Heart left ventricle (tissue), 16 donors: ENCODE results near the gene GNPDA1. TPM values are rescaled to one million over a fixed set of nuclear protein-coding genes. Genes with fewer than 3 reads are reported as not detected.

Source experiments
- ATAC-seq, 4 donors: fragments of 200-7000 bp; cut with Tn5 transposase; one replicate each; pipeline ENCODE4 v1.9.1; 2020 to 2022; ENCODE audit warnings: moderate library complexity in 4 of 4, mild to moderate bottlenecking in 3 of 4, moderate number of reproducible peaks in 1 of 4
- DNase-seq, 5 donors: peaks; one replicate each; pipeline ENCODE4 v3.0.0-alpha.2; 2020
- H3K27ac ChIP-seq, 12 donors: fragments of 200-600 bp; sonication (generic) in 4 of 12; one replicate each; pipeline versions ENCODE4 v1.5.0 to v1.8.0; 2016 to 2022; ENCODE audit warnings: mild to moderate bottlenecking in 2 of 12
- H3K27me3 ChIP-seq, 9 donors: fragments of 200-600 bp; sonication (generic) in 2 of 9; one replicate each; pipeline versions ENCODE4 v1.5.1 to v1.8.0; 2016 to 2022; ENCODE audit warnings: mild to moderate bottlenecking in 3 of 9
- H3K36me3 ChIP-seq, 9 donors: fragments of 200-600 bp; sonication (generic) in 2 of 9; one replicate each; pipeline versions ENCODE4 v1.5.0 to v1.8.0; 2018 to 2022; ENCODE audit warnings: mild to moderate bottlenecking in 2 of 9
- H3K4me1 ChIP-seq, 12 donors: fragments of 200-600 bp; sonication (generic) in 4 of 12; one replicate each; pipeline versions ENCODE4 v1.5.0 to v1.8.0; 2016 to 2022; ENCODE audit warnings: mild to moderate bottlenecking in 3 of 12
- H3K4me3 ChIP-seq, 12 donors: fragments of 200-600 bp; sonication (generic) in 4 of 12; one replicate each; pipeline versions ENCODE4 v1.5.0 to v1.8.0; 2017 to 2022; ENCODE audit warnings: mild to moderate bottlenecking in 9 of 12, moderate library complexity in 4 of 12
- H3K9me3 ChIP-seq, 12 donors: fragments of 200-600 bp; sonication (generic) in 4 of 12; one replicate each; pipeline versions ENCODE4 v1.5.0 to v1.8.0; 2016 to 2022; ENCODE audit warnings: mild to moderate bottlenecking in 1 of 12
- CTCF ChIP-seq, 12 donors: fragments of 200-600 bp; sonication (generic) in 4 of 12; IDR thresholded peaks; one replicate each; pipeline versions ENCODE4 v1.5.0 to v1.8.0; 2018 to 2022; ENCODE audit warnings: antibody characterized with exemption in 12 of 12, mild to moderate bottlenecking in 5 of 12
- POLR2A ChIP-seq, 2 donors: fragments of 450-650 bp; IDR thresholded peaks; one replicate each; pipeline ENCODE4 v1.6.1; 2017; ENCODE audit warnings: antibody characterized with exemption in 2 of 2, mild to moderate bottlenecking in 2 of 2, moderate library complexity in 2 of 2
- WGBS, 4 donors: extraction: QIAGEN DNeasy Blood & Tissue Kit in 2 of 4; methylation state at CpG; one replicate each; pipeline versions ENCODE4 v1.1.5 to v1.1.7; 2013 to 2018; 5-methylcytosine and 5-hydroxymethylcytosine counted together
- intact Hi-C, 10 donors: fragments of 100-400 bp; cut with DNase I; formaldehyde crosslinking; loops; one replicate each; pipeline versions ENCODE4 v1.11.1 to v1.14.2; 2022
- polyA plus RNA-seq, 2 donors: library from polyadenylated mRNA; stranded (reverse); fragments of 200-250 nt; gene quantifications; one replicate each; pipeline ENCODE4 v1.2.3, GENCODE V29; 2013
- total RNA-seq, 9 donors: library from RNA; depleted of rRNA in 2 of 9; stranded (reverse); fragments of >200 nt in 2 of 9; fragmentation: NEBNext Ultra II Directional in 3 of 9; extraction: Animal tissue kit (Norgen Biotek cat#: 25700) in 3 of 9; gene quantifications; one replicate each; pipeline versions ENCODE4 v1.1.0 to v1.2.4, GENCODE V29; 2016 to 2023
- donor health status: ischemic (EF 13 %, LVEDD 7.1; RV severe dilation, severe dysfunction).
- donor health status: healthy with polysubstance abuse.
- donor health status: DM: no; HTN: yes; CAD: no.
- donor health status: DM: no; HTN: no; CAD: no.
- donor health status: ischemic (EF 25% LVEDD 6.9; RV normal size, moderate dysfunction).
- donor health status: ischemic (EF 25% LVEDD 5.7; RV mildly dilated, moderate dysfunction).
- donor health status: healthy.
- donor health status: DM: yes; HTN: yes; CAD: no.
- donor health status: ischemic (EF 35%, LVEDD 5.7; RV mildly dilated, moderate dysfunction).
- donor health status: nonischemic (EF 11% LVEDD 7.7; RV severe dilation, severe dysfunction).
- donor health status: DM: yes; HTN: yes; CAD: no.
- donor health status: PGD.
- donor health status: ischemic (EF 29% LVEDD 5.4; RV normal size, mild dysfunction).
- donor health status: nonischemic (EF 23%, LVEDD 6.1; RV moderate dilation, normal function).

GNPDA1 gene
- total and polyA plus RNA-seq, 11 donors: 13.6 to 43.0 (median 23.8) TPM

- peaks cover 0 to under 1% (median 0%) of the 10 kb centered on the region in 12 donors for H3K9me3 ChIP-seq
- H3K36me3 ChIP-seq: peaks cover 0 to 12% (median 2%) of the 10 kb centered on the region in 9 donors
- no peak overlapping the region for H3K4me3 ChIP-seq
- TF ChIP-seq CTCF (IDR thresholded peaks at IDR 0.05) (peak; percentile 38 to 66 (median 56)), POLR2A (IDR thresholded peaks at IDR 0.05) (no peak)
- H3K27me3 ChIP-seq: no peaks in the 10 kb centered on the region
- ATAC-seq (no peak), DNase-seq (peak in 1 of 5 donors; percentile 27)
- intact Hi-C loops: loop anchor here in 8 of 10 donors (2.0 to 10.0 kb wide), 7 partner anchors 47 to 680 kb away; partner anchors contain the start of gene NDFIP1 (in 4 of the 8)
- 63 to 67% (median 66%) methylated on average over 7 of the region's 7 CpGs for WGBS, 4 donors
- peaks cover 0 to 52% (median 15%) of the 10 kb centered on the region in 12 donors for H3K4me1 ChIP-seq
- peak overlapping the region in 5 of 12 donors; percentile 2 to 93 (median 11) for H3K27ac ChIP-seq
Measured at GRCh38 chr5:142014911-142015584, 2.2 kb upstream of the GNPDA1 start.

GRCh38 chr5:142013734-142014521, 1.1 kb upstream of the GNPDA1 start:
- DNase-seq (peak; percentile 52 to 70 (median 58)), ATAC-seq (peak in 2 of 4 donors; percentile 10 to 12)
- H3K36me3 ChIP-seq: peaks cover 0 to 18% (median 8%) of the 10 kb centered on the region in 9 donors
- peak overlapping the region in 8 of 12 donors; percentile 70 to 94 (median 88) for H3K27ac ChIP-seq
- intact Hi-C loops: loop anchor here in 7 of 10 donors (2.0 to 10.0 kb wide), 6 partner anchors 93 to 681 kb away; partner anchors contain the start of gene NDFIP1 (in 4 of the 7)
- H3K27me3 ChIP-seq: no peaks in the 10 kb centered on the region
- no peaks in the 10 kb centered on the region for H3K9me3 ChIP-seq
- 78 to 89% (median 84%) methylated on average over 16 of the region's 16 CpGs for WGBS, 4 donors
- peak overlapping the region in 2 of 12 donors; percentile 78 to 98 for H3K4me3 ChIP-seq
- TF ChIP-seq CTCF (IDR thresholded peaks at IDR 0.05) (no peak), POLR2A (IDR thresholded peaks at IDR 0.05) (no peak)
- H3K4me1 ChIP-seq: peaks cover 0 to 52% (median 15%) of the 10 kb centered on the region in 12 donors

- Histone ChIP-seq H3K27ac (peak overlapping the region in 11 of 12 donors; percentile 70 to 94 (median 85)), H3K27me3 (no peaks in the 10 kb centered on the region), H3K4me3 (peak overlapping the region; percentile 42 to 98 (median 78)), H3K9me3 (no peaks in the 10 kb centered on the region), H3K4me1 (peaks cover 0 to 59% (median 15%) of the 10 kb centered on the region in 12 donors), H3K36me3 (peaks cover 0 to 30% (median 20%) of the 10 kb centered on the region in 9 donors)
- WGBS, 4 donors: 12 to 16% (median 15%) methylated on average over 18 of the region's 18 CpGs
- intact Hi-C loops: loop anchor here in 7 of 10 donors (2.0 to 10.0 kb wide), 6 partner anchors 95 to 683 kb away; partner anchors contain the start of gene NDFIP1 (in 3 of the 7)
- ATAC-seq: peak in 3 of 4 donors; percentile 37 to 52 (median 38)
- TF ChIP-seq POLR2A (IDR thresholded peaks at IDR 0.05): no peak
- peak in 9 of 12 donors; percentile 17 to 51 (median 38) for TF ChIP-seq CTCF (IDR thresholded peaks at IDR 0.05)
- DNase-seq: peak; percentile 29 to 75 (median 46)
Measured at GRCh38 chr5:142012186-142012785, 541 bp downstream of the GNPDA1 start.
